Naive thymus-derived CD4-positive, alpha-beta T cell (primary cell): ENCODE measurements around the gene MLKL. TPM values are rescaled to one million over a fixed set of nuclear protein-coding genes. Genes with fewer than 3 reads are reported as not detected.
A peak's percentile ranks its signal among the peaks of the same experiment; 100 is the strongest.
"Not testable (repeated sequence)": the region's sequence is repeated elsewhere in the genome, so short reads cannot be mapped to it uniquely, and the experiment has no call there.

Experiments used
- ATAC-seq: fragments of 150-1000 bp; cut with Tn5 transposase; 2 replicates; pipeline ENCODE4 v1.10.0; 2021; ENCODE audit warnings: mild to moderate bottlenecking, moderate library complexity
- CTCF ChIA-PET: fragments of 350-600 bp; sonication (Branson Sonifier 250); formaldehyde crosslinking; loops from one replicate; lab custom pipeline; 2021; ENCODE audit warnings: antibody characterized with exemption; lab: Charles Lee
- POLR2A ChIA-PET: fragments of 350-600 bp; sonication (Branson Sonifier 250); formaldehyde crosslinking; loops from one replicate; lab custom pipeline; 2021; ENCODE audit warnings: antibody characterized with exemption, inconsistent platforms; lab: Charles Lee
- DNase-seq, 9 donors: peaks; one replicate each; pipeline versions ENCODE4 v3.0.0 to v3.0.0-alpha.2; 2020 to 2022; ENCODE audit warnings: mixed read lengths in 1 of 9
- H3K27ac ChIP-seq: one replicate; pipeline ENCODE4 v1.7.0; 2013; ENCODE audit warnings: mild to moderate bottlenecking, low read depth, low read length, moderate library complexity
- H3K27me3 ChIP-seq, 2 donors: one replicate each; pipeline ENCODE4 v1.7.0; 2013; ENCODE audit warnings: low read length in 2 of 2, mild to moderate bottlenecking in 2 of 2, moderate library complexity in 2 of 2; ENCODE audit not compliant: control insufficient read depth in 2 of 2, insufficient read depth in 2 of 2
- H3K36me3 ChIP-seq, 3 experiments: 1 replicate in 2 of 3; 2 replicates in 1 of 3; pipeline ENCODE4 v1.7.0; 2013; ENCODE audit warnings: low read length in 3 of 3, mild to moderate bottlenecking in 3 of 3, moderate library complexity in 1 of 3; ENCODE audit not compliant: insufficient read depth in 3 of 3, control insufficient read depth in 2 of 3
- H3K4me1 ChIP-seq, 2 donors: one replicate each; pipeline ENCODE4 v1.7.0; 2013; ENCODE audit warnings: low read length in 2 of 2, mild to moderate bottlenecking in 2 of 2, moderate library complexity in 1 of 2; ENCODE audit not compliant: control insufficient read depth in 2 of 2, insufficient read depth in 2 of 2
- H3K4me3 ChIP-seq: 2 replicates; pipeline ENCODE4 v1.7.0; 2013; ENCODE audit warnings: mild to moderate bottlenecking, low read length
- H3K9me3 ChIP-seq, 3 experiments: 1 replicate in 2 of 3; 2 replicates in 1 of 3; pipeline ENCODE4 v1.7.0; 2013; ENCODE audit warnings: low read length in 3 of 3; ENCODE audit not compliant: control insufficient read depth in 2 of 3
- H3K27ac Mint-ChIP-seq, 9 donors: one replicate each; pipeline ENCODE4 v1.8.0; 2020 to 2022; ENCODE audit warnings: mixed read lengths in 9 of 9, mild to moderate bottlenecking in 8 of 9, moderate library complexity in 5 of 9, inconsistent platforms in 2 of 9
- H3K27me3 Mint-ChIP-seq, 5 donors: one replicate each; pipeline ENCODE4 v1.8.0; 2021 to 2022; ENCODE audit warnings: mixed read lengths in 5 of 5, mild to moderate bottlenecking in 1 of 5
- H3K36me3 Mint-ChIP-seq, 5 donors: one replicate each; pipeline ENCODE4 v1.8.0; 2020 to 2022; ENCODE audit warnings: mixed read lengths in 5 of 5, mild to moderate bottlenecking in 3 of 5, inconsistent platforms in 1 of 5
- H3K4me1 Mint-ChIP-seq, 7 donors: one replicate each; pipeline ENCODE4 v1.8.0; 2020 to 2022; ENCODE audit warnings: mixed read lengths in 7 of 7, mild to moderate bottlenecking in 3 of 7, inconsistent platforms in 1 of 7
- H3K4me3 Mint-ChIP-seq, 10 donors: one replicate each; pipeline ENCODE4 v1.8.0; 2020 to 2022; ENCODE audit warnings: mild to moderate bottlenecking in 10 of 10, mixed read lengths in 10 of 10, moderate library complexity in 6 of 10, inconsistent platforms in 2 of 10
- H3K9me3 Mint-ChIP-seq, 11 donors: one replicate each; pipeline ENCODE4 v1.8.0; 2020 to 2022; ENCODE audit warnings: mixed read lengths in 11 of 11, mild to moderate bottlenecking in 4 of 11, inconsistent platforms in 1 of 11, moderate library complexity in 1 of 11
- intact Hi-C, 2 donors: fragments of 100-400 bp; cut with micrococcal nuclease; formaldehyde crosslinking; loops; one replicate each; pipeline ENCODE4 v1.15.1; 2023
- polyA plus RNA-seq, 2 donors: library from polyadenylated mRNA; unstranded; fragments of 300-500 nt; fragmentation: Illumina TruSeq; gene quantifications; one replicate each; pipeline ENCODE4 v1.2.3, GENCODE V29; 2021
- total RNA-seq, 6 experiments: library from RNA in 5 of 6; stranded (reverse) in 5 of 6; gene quantifications; 1 replicate in 5 of 6; 2 replicates in 1 of 6; pipeline ENCODE4 v1.2.3 and lab custom pipeline; 2021 to 2026

MLKL gene
- total and polyA plus RNA-seq, 7 experiments from 2014 or later = 7.9 to 52.4 (median 36.3) TPM

- H3K36me3 Mint-ChIP-seq = peaks cover 0 to 6% (median 0%) of the 10 kb centered on the region in 5 donors
- Histone ChIP-seq H3K4me1 (peaks cover 0 to 7% of the 10 kb centered on the region in 2 donors), H3K27ac (no peak overlapping the region), H3K36me3 (no peaks in the 10 kb centered on the region), H3K27me3 (no peaks in the 10 kb centered on the region), H3K4me3 (no peak overlapping the region), H3K9me3 (peaks cover 0 to 7% (median 0%) of the 10 kb centered on the region in 3 experiments)
- no peak for DNase-seq
- peaks cover 0 to 4% (median 0%) of the 10 kb centered on the region in 5 donors for H3K27me3 Mint-ChIP-seq
- H3K27ac Mint-ChIP-seq = no peak overlapping the region
- H3K4me3 Mint-ChIP-seq = no peak overlapping the region
- peaks cover 0 to 12% (median 7%) of the 10 kb centered on the region in 11 donors for H3K9me3 Mint-ChIP-seq
- intact Hi-C loops = no loop called here
- ChIA-PET POLR2A (interaction anchor here (0.7 kb wide), 1 partner anchor 8 kb away, joined by 3 read pairs; no protein-coding TSS in a partner anchor), CTCF (no interaction called here)
- peak; percentile 48 for ATAC-seq
- peaks cover 0 to 19% (median 17%) of the 10 kb centered on the region in 7 donors for H3K4me1 Mint-ChIP-seq
Observed at GRCh38 chr16:74726716-74727115, 26.1 kb upstream of the MLKL start.

- peaks cover 0 to 17% (median 11%) of the 10 kb centered on the region in 7 donors for H3K4me1 Mint-ChIP-seq
Observed at GRCh38 chr16:74725651-74726455, 25.2 kb upstream of the MLKL start.

DNA sequence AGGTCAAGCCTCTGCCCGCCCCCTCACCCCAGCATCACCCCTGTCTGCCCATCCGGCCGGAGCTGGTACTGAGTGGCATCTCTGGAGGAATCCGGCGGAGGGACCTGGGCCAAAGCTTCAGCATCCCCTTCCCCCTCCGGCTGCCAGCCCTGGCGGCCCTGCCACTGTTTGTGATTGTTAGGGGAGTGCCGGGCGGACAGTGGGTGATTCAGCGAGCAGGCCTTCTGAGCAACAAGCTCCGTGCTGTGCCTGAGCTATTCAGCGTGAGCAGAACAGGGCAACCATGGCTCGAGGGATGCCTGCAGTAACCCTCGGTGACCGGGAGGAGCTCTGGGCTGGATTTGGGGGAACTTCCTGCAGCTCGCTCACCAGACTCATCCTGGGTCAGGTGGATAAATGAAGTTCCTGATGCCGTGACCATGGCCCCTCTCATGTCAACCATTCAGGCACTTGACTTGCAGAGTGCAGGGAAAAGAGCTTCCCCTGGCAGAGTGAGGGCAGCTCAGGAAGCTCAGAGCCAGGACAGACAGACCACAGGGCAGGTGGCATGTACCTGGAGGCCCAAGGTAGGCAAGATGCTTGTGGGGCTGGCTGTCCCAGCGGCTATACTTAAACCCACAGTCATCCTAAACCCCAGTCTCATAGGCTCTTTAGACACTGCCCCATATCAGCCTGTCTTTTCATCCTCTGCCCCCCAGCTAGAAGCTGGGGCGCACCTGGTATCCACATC, 24.3 kb upstream of the MLKL start:
- Mint-ChIP-seq H3K36me3 (peaks cover 0 to 6% (median 0%) of the 10 kb centered on the region in 5 donors), H3K9me3 (peaks cover 0 to 12% (median 7%) of the 10 kb centered on the region in 11 donors), H3K4me1 (peaks cover 0 to 9% (median 4%) of the 10 kb centered on the region in 7 donors), H3K4me3 (no peak overlapping the region), H3K27ac (no peak overlapping the region), H3K27me3 (peaks cover 0 to 4% (median 0%) of the 10 kb centered on the region in 5 donors)
- CTCF ChIA-PET = no interaction called here
- POLR2A ChIA-PET = no interaction called here
- Histone ChIP-seq H3K27me3 (no peaks in the 10 kb centered on the region), H3K36me3 (no peaks in the 10 kb centered on the region), H3K27ac (no peak overlapping the region), H3K9me3 (peaks cover 0 to 7% (median 0%) of the 10 kb centered on the region in 3 experiments), H3K4me1 (peaks cover 0 to 3% of the 10 kb centered on the region in 2 donors), H3K4me3 (no peak overlapping the region)
- intact Hi-C loops = no loop called here
- DNase-seq (no peak), ATAC-seq (no peak)

More at GRCh38 chr16:74725651-74726455, 25.2 kb upstream of the MLKL start:
- H3K27me3 Mint-ChIP-seq = peaks cover 0 to 4% (median 0%) of the 10 kb centered on the region in 5 donors
- no peak overlapping the region for H3K27ac ChIP-seq
- CTCF ChIA-PET = no interaction called here
- POLR2A ChIA-PET = interaction anchor here (0.7 kb wide), 1 partner anchor 9 kb away, joined by 3 read pairs; no protein-coding TSS in a partner anchor
- intact Hi-C loops = no loop called here
- no peak overlapping the region for H3K4me3 Mint-ChIP-seq
- no peak for ATAC-seq
- H3K9me3 ChIP-seq = peaks cover 0 to 7% (median 0%) of the 10 kb centered on the region in 3 experiments
- no peak overlapping the region for H3K27ac Mint-ChIP-seq
- H3K4me1 ChIP-seq = peaks cover 0 to 7% of the 10 kb centered on the region in 2 donors
- H3K36me3 Mint-ChIP-seq = peaks cover 0 to 6% (median 0%) of the 10 kb centered on the region in 5 donors
- H3K27me3 ChIP-seq = no peaks in the 10 kb centered on the region
- no peak overlapping the region for H3K4me3 ChIP-seq
- H3K36me3 ChIP-seq = no peaks in the 10 kb centered on the region
- DNase-seq = no peak
- H3K9me3 Mint-ChIP-seq = peaks cover 0 to 12% (median 7%) of the 10 kb centered on the region in 11 donors

DNA sequence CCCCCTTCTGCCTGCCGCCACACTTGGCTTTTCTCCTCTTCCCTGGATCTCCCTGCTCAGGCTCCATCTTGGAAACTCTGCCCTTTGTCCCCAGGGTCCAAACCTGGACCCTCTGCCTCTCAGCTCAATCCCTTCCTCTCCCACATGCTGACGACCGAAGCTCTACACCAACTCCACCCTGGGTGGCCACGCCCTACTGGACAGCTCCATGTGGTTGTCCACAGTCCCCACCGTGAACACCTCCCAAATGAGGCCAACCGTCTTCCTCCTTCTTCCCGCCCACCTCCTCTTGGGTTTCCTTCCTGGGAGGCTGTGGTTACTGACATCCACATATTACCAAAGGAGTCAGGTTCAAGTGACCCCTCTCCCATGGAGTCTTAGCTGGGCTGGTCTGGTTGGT, 22.6 kb upstream of the MLKL start:
- ChIA-PET POLR2A (no interaction called here), CTCF (no interaction called here)
- Histone ChIP-seq H3K27me3 (no peaks in the 10 kb centered on the region), H3K36me3 (no peaks in the 10 kb centered on the region), H3K4me3 (no peak overlapping the region), H3K9me3 (peaks cover 0 to 7% (median 0%) of the 10 kb centered on the region in 3 experiments), H3K4me1 (no peaks in the 10 kb centered on the region), H3K27ac (no peak overlapping the region)
- no peak overlapping the region for H3K27ac Mint-ChIP-seq
- no peak overlapping the region for H3K4me3 Mint-ChIP-seq
- H3K36me3 Mint-ChIP-seq = peaks cover 0 to 6% (median 0%) of the 10 kb centered on the region in 5 donors
- peaks cover 0 to 4% (median 0%) of the 10 kb centered on the region in 5 donors for H3K27me3 Mint-ChIP-seq
- intact Hi-C loops = no loop called here
- no peak for DNase-seq
- no peaks in the 10 kb centered on the region for H3K4me1 Mint-ChIP-seq
- ATAC-seq = no peak
- peaks cover 0 to 12% (median 7%) of the 10 kb centered on the region in 11 donors for H3K9me3 Mint-ChIP-seq

DNA sequence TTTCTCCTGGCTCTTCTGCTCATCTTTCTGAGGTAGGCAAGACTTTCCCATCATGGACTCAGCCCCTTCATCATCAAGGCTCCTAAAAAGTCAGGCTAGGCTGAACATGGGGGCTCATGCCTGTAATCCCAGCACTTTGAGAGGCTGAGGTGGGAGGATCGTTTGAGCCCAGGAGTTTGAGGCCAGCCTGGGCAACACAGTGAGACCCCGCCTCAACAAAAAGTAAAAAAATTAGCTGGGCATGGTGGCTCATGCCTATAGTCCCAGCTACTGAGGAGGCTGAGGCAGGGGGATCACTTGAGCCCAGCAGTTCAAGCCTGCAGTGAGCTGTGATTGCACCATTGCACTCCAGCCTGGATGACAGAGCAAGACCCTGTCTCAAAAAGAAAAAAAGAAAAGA, 21.5 kb upstream of the MLKL start:
- POLR2A ChIA-PET, H3K27ac ChIP-seq, CTCF ChIA-PET, H3K4me3 ChIP-seq, H3K9me3 Mint-ChIP-seq, H3K27ac Mint-ChIP-seq, H3K27me3 Mint-ChIP-seq, ATAC-seq, H3K36me3 ChIP-seq, H3K36me3 Mint-ChIP-seq, DNase-seq, intact Hi-C loops, H3K4me1 ChIP-seq, H3K4me1 Mint-ChIP-seq, H3K27me3 ChIP-seq, H3K9me3 ChIP-seq: not testable (repeated sequence)
- H3K4me3 Mint-ChIP-seq = peak overlapping the region in 1 of 10 donors; percentile 50

DNA sequence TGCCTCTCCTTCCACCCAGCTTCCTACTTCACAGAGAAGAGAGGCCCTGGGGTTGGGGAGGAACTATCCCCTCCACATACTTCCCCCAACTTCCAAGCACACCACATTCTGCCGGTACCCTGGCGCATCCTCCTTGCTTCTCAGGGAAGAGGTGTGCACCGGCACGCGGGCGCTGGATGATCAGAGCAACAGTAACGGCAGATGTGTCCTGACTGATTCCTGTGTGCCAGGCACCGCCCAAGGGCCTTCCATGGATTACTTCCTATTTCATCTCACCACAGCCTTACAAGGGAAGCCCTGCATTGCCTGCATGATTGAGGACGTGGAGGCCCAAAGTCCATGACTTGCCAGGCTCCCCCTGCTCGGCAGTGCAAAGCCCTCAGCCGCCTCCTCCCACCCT, 21.1 kb upstream of the MLKL start:
- Mint-ChIP-seq H3K27me3 (peaks cover 0 to 4% (median 0%) of the 10 kb centered on the region in 5 donors), H3K9me3 (peaks cover 0 to 6% (median 3%) of the 10 kb centered on the region in 11 donors), H3K4me1 (no peaks in the 10 kb centered on the region), H3K4me3 (no peak overlapping the region), H3K27ac (no peak overlapping the region), H3K36me3 (peaks cover 0 to 3% (median 0%) of the 10 kb centered on the region in 5 donors)
- CTCF ChIA-PET = no interaction called here
- no peaks in the 10 kb centered on the region for H3K27me3 ChIP-seq
- H3K4me1 ChIP-seq = no peaks in the 10 kb centered on the region
- POLR2A ChIA-PET = no interaction called here
- no peak overlapping the region for H3K27ac ChIP-seq
- DNase-seq (no peak), ATAC-seq (no peak)
- intact Hi-C loops = no loop called here
- no peaks in the 10 kb centered on the region for H3K36me3 ChIP-seq
- H3K4me3 ChIP-seq = no peak overlapping the region
- peaks cover 0 to under 1% (median 0%) of the 10 kb centered on the region in 3 experiments for H3K9me3 ChIP-seq
